K562 (cell line): ENCODE measurements around the gene ANKLE2.

ENCODE experiments used
- ELF1 ChIP-seq: fragments of 200-800 bp; sonication (Bioruptor generic); IDR thresholded peaks from 2 replicates; pipeline ENCODE4 v1.6.1; 2016; ENCODE audit warnings: missing genetic modification characterization, missing compliant biosample characterization
- EP300 ChIP-seq: IDR thresholded peaks from 2 replicates; pipeline ENCODE4 v1.6.1; 2012; ENCODE audit warnings: low read length, improper control_type of control experiment
- EP400 ChIP-seq: fragments of 450-650 bp; IDR thresholded peaks from 2 replicates; pipeline ENCODE4 v1.6.1; 2017; ENCODE audit warnings: antibody characterized with exemption, mild to moderate bottlenecking, moderate library complexity
- ETS1 ChIP-seq: conservative IDR thresholded peaks from 2 replicates; pipeline ENCODE4 v1.6.1; 2011; ENCODE audit warnings: low read depth, mild to moderate bottlenecking, low read length; ENCODE audit not compliant: control insufficient read depth
- EZH2 ChIP-seq: IDR thresholded peaks from 2 replicates; pipeline ENCODE4 v1.6.1; 2012; ENCODE audit warnings: low read depth, mild to moderate bottlenecking, inconsistent platforms, low read length, borderline replicate concordance
- RBFOX2 ChIP-seq: fragments of 200-400 bp; formaldehyde crosslinking; IDR thresholded peaks from 2 replicates; pipeline ENCODE4 v1.6.1; 2017; ENCODE audit warnings: low read depth, mild to moderate bottlenecking, low read length, moderate library complexity
- SMC3 ChIP-seq: conservative IDR thresholded peaks from 2 replicates; pipeline ENCODE4 v1.6.1; 2011; ENCODE audit warnings: low read depth, low read length, improper control_type of control experiment; ENCODE audit not compliant: insufficient read depth
- TGIF2 ChIP-seq: sonication (generic); formaldehyde crosslinking; IDR thresholded peaks from 2 replicates; pipeline ENCODE4 v1.8.1; 2022; ENCODE audit warnings: mild to moderate bottlenecking, missing genetic modification reagents, moderate library complexity
- ZNF224 ChIP-seq: sonication (generic); formaldehyde crosslinking; IDR thresholded peaks from 2 replicates; pipeline ENCODE4 v1.8.0; 2022; ENCODE audit warnings: mild to moderate bottlenecking, missing genetic modification reagents
- ZNF76 ChIP-seq: fragments of 250-450 bp; sonication (Bioruptor Pico); IDR thresholded peaks from 2 replicates; pipeline ENCODE4 v1.4.0; 2020; ENCODE audit warnings: mild to moderate bottlenecking, moderate library complexity, borderline replicate concordance
- ZNF780A ChIP-seq: fragments of 250-450 bp; sonication (Bioruptor Pico); IDR thresholded peaks from 2 replicates; pipeline ENCODE4 v1.5.0; 2021; ENCODE audit warnings: mild to moderate bottlenecking
- TF ChIP-seq, protein P1 (sequence below), 3 experiments: IDR thresholded peaks in 2 of 3; conservative IDR thresholded peaks in 1 of 3; 2 replicates each; pipeline ENCODE4 v1.5.1; 2011 to 2012; ENCODE audit warnings: low read length in 3 of 3, mild to moderate bottlenecking in 3 of 3, control low read depth in 2 of 3, improper control_type of control experiment in 1 of 3, inconsistent platforms in 1 of 3, low read depth in 1 of 3, mixed read lengths in 1 of 3, moderate library complexity in 1 of 3; ENCODE audit not compliant: insufficient read depth in 2 of 3
- TF ChIP-seq, protein P2 (sequence below): sonication (generic); formaldehyde crosslinking; IDR thresholded peaks from 2 replicates; pipeline ENCODE4 v1.8.1; 2023; ENCODE audit warnings: missing genetic modification reagents, mild to moderate bottlenecking, borderline replicate concordance

- TF ChIP-seq ZNF76 = no peak
- no peak for TF ChIP-seq ELF1 (tag)
- no peak for TF ChIP-seq ZNF780A (CRISPR knock-in tag)
- no peak for TF ChIP-seq RBFOX2
- TF ChIP-seq, protein P1, sequence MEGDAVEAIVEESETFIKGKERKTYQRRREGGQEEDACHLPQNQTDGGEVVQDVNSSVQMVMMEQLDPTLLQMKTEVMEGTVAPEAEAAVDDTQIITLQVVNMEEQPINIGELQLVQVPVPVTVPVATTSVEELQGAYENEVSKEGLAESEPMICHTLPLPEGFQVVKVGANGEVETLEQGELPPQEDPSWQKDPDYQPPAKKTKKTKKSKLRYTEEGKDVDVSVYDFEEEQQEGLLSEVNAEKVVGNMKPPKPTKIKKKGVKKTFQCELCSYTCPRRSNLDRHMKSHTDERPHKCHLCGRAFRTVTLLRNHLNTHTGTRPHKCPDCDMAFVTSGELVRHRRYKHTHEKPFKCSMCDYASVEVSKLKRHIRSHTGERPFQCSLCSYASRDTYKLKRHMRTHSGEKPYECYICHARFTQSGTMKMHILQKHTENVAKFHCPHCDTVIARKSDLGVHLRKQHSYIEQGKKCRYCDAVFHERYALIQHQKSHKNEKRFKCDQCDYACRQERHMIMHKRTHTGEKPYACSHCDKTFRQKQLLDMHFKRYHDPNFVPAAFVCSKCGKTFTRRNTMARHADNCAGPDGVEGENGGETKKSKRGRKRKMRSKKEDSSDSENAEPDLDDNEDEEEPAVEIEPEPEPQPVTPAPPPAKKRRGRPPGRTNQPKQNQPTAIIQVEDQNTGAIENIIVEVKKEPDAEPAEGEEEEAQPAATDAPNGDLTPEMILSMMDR (IDR thresholded peaks at IDR 0.05 in 2 of 3, conservative IDR thresholded peaks at IDR 0.05 in 1 of 3; ENCODE audit: insufficient read depth in 2 of 3, low read depth in 1 of 3, low read length in 3 of 3) = no peak
- TF ChIP-seq, protein P2, sequence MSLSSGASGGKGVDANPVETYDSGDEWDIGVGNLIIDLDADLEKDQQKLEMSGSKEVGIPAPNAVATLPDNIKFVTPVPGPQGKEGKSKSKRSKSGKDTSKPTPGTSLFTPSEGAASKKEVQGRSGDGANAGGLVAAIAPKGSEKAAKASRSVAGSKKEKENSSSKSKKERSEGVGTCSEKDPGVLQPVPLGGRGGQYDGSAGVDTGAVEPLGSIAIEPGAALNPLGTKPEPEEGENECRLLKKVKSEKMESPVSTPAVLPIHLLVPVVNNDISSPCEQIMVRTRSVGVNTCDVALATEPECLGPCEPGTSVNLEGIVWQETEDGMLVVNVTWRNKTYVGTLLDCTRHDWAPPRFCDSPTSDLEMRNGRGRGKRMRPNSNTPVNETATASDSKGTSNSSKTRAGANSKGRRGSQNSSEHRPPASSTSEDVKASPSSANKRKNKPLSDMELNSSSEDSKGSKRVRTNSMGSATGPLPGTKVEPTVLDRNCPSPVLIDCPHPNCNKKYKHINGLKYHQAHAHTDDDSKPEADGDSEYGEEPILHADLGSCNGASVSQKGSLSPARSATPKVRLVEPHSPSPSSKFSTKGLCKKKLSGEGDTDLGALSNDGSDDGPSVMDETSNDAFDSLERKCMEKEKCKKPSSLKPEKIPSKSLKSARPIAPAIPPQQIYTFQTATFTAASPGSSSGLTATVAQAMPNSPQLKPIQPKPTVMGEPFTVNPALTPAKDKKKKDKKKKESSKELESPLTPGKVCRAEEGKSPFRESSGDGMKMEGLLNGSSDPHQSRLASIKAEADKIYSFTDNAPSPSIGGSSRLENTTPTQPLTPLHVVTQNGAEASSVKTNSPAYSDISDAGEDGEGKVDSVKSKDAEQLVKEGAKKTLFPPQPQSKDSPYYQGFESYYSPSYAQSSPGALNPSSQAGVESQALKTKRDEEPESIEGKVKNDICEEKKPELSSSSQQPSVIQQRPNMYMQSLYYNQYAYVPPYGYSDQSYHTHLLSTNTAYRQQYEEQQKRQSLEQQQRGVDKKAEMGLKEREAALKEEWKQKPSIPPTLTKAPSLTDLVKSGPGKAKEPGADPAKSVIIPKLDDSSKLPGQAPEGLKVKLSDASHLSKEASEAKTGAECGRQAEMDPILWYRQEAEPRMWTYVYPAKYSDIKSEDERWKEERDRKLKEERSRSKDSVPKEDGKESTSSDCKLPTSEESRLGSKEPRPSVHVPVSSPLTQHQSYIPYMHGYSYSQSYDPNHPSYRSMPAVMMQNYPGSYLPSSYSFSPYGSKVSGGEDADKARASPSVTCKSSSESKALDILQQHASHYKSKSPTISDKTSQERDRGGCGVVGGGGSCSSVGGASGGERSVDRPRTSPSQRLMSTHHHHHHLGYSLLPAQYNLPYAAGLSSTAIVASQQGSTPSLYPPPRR (CRISPR knock-in tag) = no peak
- TF ChIP-seq EP300 = no peak
- TF ChIP-seq ETS1 = no peak
- no peak for TF ChIP-seq ZNF224
- no peak for TF ChIP-seq TGIF2 (CRISPR knock-in tag)
- TF ChIP-seq EP400 = no peak
- TF ChIP-seq EZH2 = no peak
- TF ChIP-seq SMC3 = no peak
Measured at GRCh38 chr12:132775502-132776229, 14.0 kb upstream of the ANKLE2 start.
